ENCODE measurements around the gene FOXP2.

DNA sequence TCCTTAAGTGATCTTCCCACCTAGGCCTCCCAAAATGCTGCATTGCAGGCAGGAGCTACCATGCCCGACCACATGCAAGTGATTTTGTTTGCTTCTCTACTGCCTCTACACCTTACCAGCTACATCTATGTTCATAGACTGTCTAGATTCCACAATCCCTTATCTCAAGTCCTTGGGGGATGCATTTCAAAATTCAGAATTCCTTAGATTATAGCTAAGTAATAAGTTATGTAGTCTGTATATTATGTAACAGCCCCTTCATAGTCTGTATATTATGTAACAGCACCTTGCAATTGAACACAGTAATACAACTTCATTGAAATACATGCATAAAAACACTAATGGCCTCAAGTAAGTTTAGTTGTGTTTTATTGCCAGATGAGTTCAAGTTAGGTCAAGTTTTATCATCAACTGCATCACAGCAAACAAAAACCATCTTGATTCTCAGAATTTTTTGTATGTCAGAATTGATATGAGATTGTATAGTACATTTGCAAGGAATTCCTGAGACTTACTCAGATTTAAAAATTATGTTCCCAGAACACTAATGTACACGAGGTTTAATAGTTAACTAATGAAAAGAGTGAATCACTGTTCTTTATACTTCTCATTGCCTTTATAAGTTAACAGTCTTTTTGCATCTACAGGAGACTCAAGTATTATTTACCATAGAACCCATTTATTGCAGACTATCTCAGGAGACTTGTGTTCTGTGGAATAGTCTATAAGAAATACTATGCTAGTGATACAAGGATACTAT lies 11.6 kb upstream of the FOXP2 start:
- TF ChIP-seq CTCF (IDR thresholded peaks at IDR 0.05), result no peak
- no peak for TF ChIP-seq EZH2 (IDR thresholded peaks at IDR 0.05)
